ENCODE data around the gene NRP1.
"Not testable (repeated sequence)": the region's sequence is repeated elsewhere in the genome, so short reads cannot be mapped to it uniquely, and the experiment has no call there.

Gene NRP1

GRCh38 chr10:33234831-33235237, 99.6 kb downstream of the NRP1 start:
- DNase-seq = no peak

GRCh38 chr10:33233635-33234034, 100.8 kb downstream of the NRP1 start:
- no peak for DNase-seq

- DNase-seq = no peak
These were observed 101.2 kb downstream of the NRP1 start for GRCh38 chr10:33233221-33233620.

- DNase-seq = no peak
These were observed 102.7 kb downstream of the NRP1 start for GRCh38 chr10:33231621-33232350.

GRCh38 chr10:33229949-33230267, 104.6 kb downstream of the NRP1 start:
- no peak for DNase-seq

GRCh38 chr10:33229252-33229948, 105.1 kb downstream of the NRP1 start:
- DNase-seq = no peak

- no peak for DNase-seq
These were observed 106.0 kb downstream of the NRP1 start for GRCh38 chr10:33228426-33228825.

GRCh38 chr10:33227489-33227888, 107.0 kb downstream of the NRP1 start:
- DNase-seq = no peak

- DNase-seq = no peak
These were observed 110.1 kb downstream of the NRP1 start for GRCh38 chr10:33224251-33224965.

- DNase-seq = no peak
These were observed 111.0 kb downstream of the NRP1 start for GRCh38 chr10:33223326-33224000.

- not testable (repeated sequence) for DNase-seq
These were observed 112.2 kb downstream of the NRP1 start for GRCh38 chr10:33222304-33222703.

- DNase-seq = no peak
These were observed 116.6 kb downstream of the NRP1 start for GRCh38 chr10:33217854-33218253.

- DNase-seq = peak in 1 of 2 experiments; percentile 46
These were observed 117.6 kb downstream of the NRP1 start for GRCh38 chr10:33216661-33217427.

GRCh38 chr10:33215635-33216034, 118.8 kb downstream of the NRP1 start:
- no peak for DNase-seq

GRCh38 chr10:33215154-33215553, 119.3 kb downstream of the NRP1 start:
- DNase-seq = no peak

- DNase-seq = no peak
These were observed 120.3 kb downstream of the NRP1 start for GRCh38 chr10:33214174-33214573.

- no peak for DNase-seq
These were observed 122.3 kb downstream of the NRP1 start for GRCh38 chr10:33212061-33212748.

GRCh38 chr10:33211106-33211878, 123.2 kb downstream of the NRP1 start:
- DNase-seq = no peak

GRCh38 chr10:33209802-33210201, 124.7 kb downstream of the NRP1 start:
- DNase-seq = no peak

- DNase-seq = no peak
These were observed 126.3 kb downstream of the NRP1 start for GRCh38 chr10:33208166-33208565.

GRCh38 chr10:33204031-33204430, 130.4 kb downstream of the NRP1 start:
- DNase-seq = no peak
